Dendritic cell treated with granulocyte-macrophage colony-stimulating factor and Interleukin-4, amounts not matched to agents 40 ng/mL and 50 ng/mL, for 4 days (primary cell): ENCODE data around the gene TRAF2.
"Not testable (repeated sequence)": the region's sequence is repeated elsewhere in the genome, so short reads cannot be mapped to it uniquely, and the experiment has no call there.

ENCODE experiments used
- H3K27ac Mint-ChIP-seq: one replicate; pipeline ENCODE4 v1.8.0; 2022; ENCODE audit warnings: mild to moderate bottlenecking, mixed read lengths
- H3K27me3 Mint-ChIP-seq: one replicate; pipeline ENCODE4 v1.8.0; 2022; ENCODE audit warnings: mild to moderate bottlenecking, mixed read lengths
- H3K36me3 Mint-ChIP-seq: one replicate; pipeline ENCODE4 v1.8.0; 2022; ENCODE audit warnings: low read depth, mixed read lengths
- H3K4me1 Mint-ChIP-seq: one replicate; pipeline ENCODE4 v1.8.0; 2022; ENCODE audit warnings: low read depth, mixed read lengths
- H3K4me3 Mint-ChIP-seq: one replicate; pipeline ENCODE4 v1.8.0; 2022; ENCODE audit warnings: mild to moderate bottlenecking, moderate library complexity, mixed read lengths
- H3K9me3 Mint-ChIP-seq: one replicate; pipeline ENCODE4 v1.8.0; 2022; ENCODE audit warnings: mixed read lengths
- intact Hi-C: fragments of 100-400 bp; cut with micrococcal nuclease; formaldehyde crosslinking; loops from one replicate; pipeline ENCODE4 v1.15.0; 2022

The TRAF2 gene

DNA sequence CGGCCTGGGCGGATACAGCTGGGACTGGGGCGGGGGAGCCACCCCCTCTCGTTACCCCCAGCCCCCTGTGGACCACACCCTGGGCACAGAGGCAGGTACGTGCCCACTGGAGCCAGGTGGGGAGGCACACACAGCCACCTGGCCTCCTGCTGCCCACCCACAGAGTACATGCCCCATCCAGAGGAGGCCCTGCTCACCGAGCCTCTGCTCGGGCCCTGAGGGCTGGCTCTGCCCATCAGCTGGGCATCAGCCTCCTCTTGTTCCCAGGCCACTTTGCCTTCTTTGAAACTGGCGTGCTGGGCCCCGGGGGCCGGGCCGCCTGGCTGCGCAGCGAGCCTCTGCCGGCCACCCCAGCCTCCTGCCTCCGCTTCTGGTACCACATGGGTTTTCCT, 27.9 kb upstream of the TRAF2 start:
- Mint-ChIP-seq H3K27ac (no peak overlapping the region), H3K9me3 (no peaks in the 10 kb centered on the region), H3K4me1 (no peaks in the 10 kb centered on the region), H3K36me3 (peaks cover 69% of the 10 kb centered on the region), H3K27me3 (no peaks in the 10 kb centered on the region), H3K4me3 (no peak overlapping the region)
- intact Hi-C loops: no loop called here

DNA sequence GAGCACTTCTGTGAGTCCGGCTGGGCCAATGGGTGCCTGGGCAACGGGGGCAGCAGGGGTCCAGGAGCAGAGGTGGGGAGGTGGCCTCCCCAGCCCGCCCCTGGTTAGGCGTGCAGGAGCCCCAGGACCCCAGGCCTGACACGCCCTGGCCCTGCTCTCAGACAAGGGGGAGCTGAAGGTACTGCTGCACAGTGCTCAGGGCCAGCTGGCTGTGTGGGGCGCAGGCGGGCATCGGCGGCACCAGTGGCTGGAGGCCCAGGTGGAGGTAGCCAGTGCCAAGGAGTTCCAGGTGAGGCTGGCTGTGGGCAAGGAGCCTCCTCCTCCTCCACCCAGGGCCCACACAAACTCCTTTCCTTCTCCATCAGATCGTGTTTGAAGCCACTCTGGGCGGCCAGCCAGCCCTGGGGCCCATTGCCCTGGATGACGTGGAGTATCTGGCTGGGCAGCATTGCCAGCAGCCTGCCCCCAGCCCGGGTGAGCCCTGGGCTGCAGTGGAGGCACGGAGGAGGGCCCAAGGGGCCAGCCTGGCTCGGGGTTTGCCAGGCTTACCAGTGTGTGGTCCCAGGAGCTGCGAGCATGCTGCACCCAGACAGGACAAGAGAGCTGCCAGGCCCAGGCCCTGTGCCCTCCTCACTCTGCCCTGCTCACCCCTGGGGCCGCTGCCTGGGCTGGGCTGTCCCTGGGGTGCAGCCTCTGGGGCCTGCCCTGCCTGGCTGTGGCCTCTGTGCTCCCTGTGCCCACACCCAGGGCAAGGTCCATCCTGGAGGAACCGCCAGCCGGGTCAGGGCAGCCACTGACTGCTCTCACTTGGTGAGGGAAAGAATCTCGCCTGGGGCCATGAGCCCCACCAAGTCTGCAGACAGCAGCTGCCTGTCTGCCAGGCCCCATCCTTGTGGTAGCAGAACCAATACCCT, 27.2 kb upstream of the TRAF2 start:
- H3K27me3 Mint-ChIP-seq: no peaks in the 10 kb centered on the region
- no peak overlapping the region for H3K4me3 Mint-ChIP-seq
- peaks cover 5% of the 10 kb centered on the region for H3K4me1 Mint-ChIP-seq
- H3K9me3 Mint-ChIP-seq: no peaks in the 10 kb centered on the region
- H3K27ac Mint-ChIP-seq: no peak overlapping the region
- peaks cover 76% of the 10 kb centered on the region for H3K36me3 Mint-ChIP-seq
- intact Hi-C loops: no loop called here

DNA sequence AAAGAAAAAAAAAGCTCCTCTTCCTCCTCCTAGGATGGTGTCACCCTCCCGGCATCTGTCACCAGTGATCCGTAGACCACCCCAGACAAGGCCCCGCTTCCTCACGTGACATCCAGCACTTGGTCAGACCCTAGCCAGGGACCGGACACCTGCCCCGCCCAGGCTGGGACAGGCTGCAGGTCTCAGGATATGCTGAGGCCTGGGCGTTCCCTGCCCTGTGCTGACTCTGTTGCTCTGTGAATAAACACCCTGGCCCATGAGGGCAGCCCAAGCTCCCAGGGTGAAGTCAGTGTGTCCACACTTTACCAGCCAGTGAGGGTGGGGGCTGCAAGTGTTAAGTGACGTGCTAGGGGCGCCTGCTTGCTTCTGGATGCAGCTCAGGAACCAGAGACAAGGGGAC, 25.8 kb upstream of the TRAF2 start:
- Mint-ChIP-seq H3K27me3 (no peaks in the 10 kb centered on the region), H3K36me3 (peaks cover 71% of the 10 kb centered on the region), H3K4me3 (no peak overlapping the region), H3K4me1 (peaks cover 16% of the 10 kb centered on the region), H3K9me3 (no peaks in the 10 kb centered on the region), H3K27ac (no peak overlapping the region)
- intact Hi-C loops: no loop called here

DNA sequence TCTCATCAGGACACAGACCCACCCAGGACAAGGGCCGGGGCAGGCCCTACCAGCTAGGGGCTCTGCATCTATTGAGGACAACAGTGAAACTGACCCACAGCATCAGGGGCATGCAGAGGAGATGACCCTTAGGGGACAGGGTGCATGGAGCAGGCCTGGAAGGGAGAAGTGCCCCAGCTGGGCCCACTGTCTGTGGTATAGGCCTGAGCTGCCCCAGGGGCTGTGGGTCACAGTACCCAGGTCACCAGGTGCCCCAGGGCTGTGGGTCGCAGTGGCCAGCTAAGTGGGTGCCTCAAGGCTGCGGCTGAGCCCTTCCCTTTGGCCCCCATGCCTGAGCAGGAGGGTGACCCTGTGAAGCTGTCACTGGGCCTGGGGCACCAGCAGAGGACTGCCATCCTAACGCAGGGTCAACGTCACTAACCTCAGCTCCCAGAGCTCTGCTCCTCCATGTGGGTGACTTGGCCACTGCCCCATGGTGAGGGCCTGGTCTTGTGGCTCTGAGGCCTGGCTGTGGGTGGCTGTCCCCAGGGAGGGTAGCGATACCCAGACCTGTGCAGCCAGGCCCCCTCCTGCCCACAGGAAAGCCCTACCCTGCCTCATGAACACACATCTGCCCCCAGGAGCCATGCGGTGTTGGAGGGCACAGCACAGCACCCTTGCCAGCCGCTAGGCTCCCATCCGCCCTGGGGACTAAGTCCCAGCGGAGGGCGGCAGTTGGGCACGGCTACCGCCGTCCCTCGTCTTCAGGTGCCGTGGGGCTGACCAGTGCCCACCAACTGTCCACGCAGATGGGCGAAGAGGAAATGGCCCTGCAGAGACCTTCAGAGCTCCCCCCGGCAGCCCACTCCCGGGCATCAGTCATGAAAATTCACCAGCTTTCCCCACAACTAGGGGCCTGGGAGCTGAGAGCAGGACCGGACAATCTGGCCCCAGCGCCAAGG, 25.1 kb upstream of the TRAF2 start:
- Mint-ChIP-seq H3K36me3 (peaks cover 71% of the 10 kb centered on the region), H3K27me3 (no peaks in the 10 kb centered on the region), H3K9me3 (no peaks in the 10 kb centered on the region), H3K4me3 (no peak overlapping the region), H3K27ac (no peak overlapping the region), H3K4me1 (peaks cover 16% of the 10 kb centered on the region)
- intact Hi-C loops: no loop called here

DNA sequence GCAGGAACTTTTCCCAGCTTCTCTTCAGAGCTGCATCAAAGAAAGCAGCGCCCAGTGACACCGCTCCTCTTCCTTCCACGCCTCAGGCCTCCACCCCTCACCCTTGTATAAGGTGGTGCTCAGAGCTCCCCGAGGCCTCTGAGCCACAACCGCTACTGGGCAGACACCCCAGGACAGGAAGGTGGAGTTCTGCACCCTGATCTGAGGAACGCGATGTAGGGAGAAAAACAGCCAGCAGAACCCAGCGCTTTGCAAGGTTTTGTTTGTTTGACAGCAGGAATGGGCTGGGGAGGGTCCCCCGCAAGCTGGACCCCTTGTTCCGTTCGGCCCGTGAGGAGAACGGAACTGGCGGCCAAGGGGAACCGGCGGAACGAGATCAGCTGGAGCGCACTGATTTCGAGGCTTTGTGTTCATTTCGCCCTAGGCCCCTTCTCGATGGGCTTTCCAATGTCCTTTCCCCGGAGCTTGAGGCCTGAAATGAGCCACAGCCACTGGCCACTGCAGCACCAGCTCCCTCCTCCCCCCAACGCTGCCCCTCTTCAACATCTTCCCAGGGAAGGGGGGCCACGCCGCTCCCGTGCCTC, 24.4 kb upstream of the TRAF2 start:
- Mint-ChIP-seq H3K36me3 (peaks cover 68% of the 10 kb centered on the region), H3K4me1 (peaks cover 16% of the 10 kb centered on the region), H3K4me3 (no peak overlapping the region), H3K27me3 (no peaks in the 10 kb centered on the region), H3K27ac (no peak overlapping the region), H3K9me3 (no peaks in the 10 kb centered on the region)
- intact Hi-C loops: no loop called here

DNA sequence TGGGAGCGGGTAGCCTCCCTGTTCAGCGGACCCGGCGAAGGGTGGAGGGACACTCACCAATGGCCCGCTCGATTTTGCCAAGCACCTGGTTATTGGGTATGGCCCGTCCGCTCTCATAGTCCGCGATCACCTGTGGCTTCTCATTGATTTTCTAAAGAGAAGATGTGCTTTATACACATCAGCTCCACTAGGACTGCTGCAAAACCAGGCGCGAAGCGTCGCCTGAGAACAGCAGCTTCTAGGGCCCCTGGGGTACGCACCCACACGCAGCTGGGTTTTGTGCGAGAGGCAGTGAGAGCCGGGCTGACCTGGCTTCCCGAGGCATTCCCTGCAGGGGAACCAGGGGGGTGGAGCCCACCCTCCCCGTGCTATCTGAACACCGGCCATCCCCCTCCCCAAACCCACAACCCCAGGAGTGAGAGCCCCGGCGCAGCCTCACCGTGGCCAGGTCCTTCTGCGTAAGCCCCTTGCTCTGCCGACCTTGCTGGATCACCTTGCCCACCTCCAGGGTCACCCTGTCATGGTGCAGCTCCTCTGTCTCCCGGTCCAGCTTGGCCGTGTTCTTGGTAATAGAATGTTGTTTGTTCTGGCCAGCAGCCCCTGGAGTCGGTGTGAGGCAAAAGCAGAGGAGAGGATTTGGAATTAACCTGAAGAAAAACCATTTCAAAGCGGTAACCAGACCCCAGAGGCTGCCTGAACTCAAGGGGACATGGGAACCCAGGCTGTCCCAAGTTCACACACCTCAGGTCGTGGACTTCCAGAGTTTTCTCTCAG, 23.3 kb upstream of the TRAF2 start:
- no peaks in the 10 kb centered on the region for H3K9me3 Mint-ChIP-seq
- H3K27ac Mint-ChIP-seq: no peak overlapping the region
- no peaks in the 10 kb centered on the region for H3K27me3 Mint-ChIP-seq
- no peak overlapping the region for H3K4me3 Mint-ChIP-seq
- H3K36me3 Mint-ChIP-seq: peaks cover 68% of the 10 kb centered on the region
- intact Hi-C loops: no loop called here
- H3K4me1 Mint-ChIP-seq: peaks cover 16% of the 10 kb centered on the region

DNA sequence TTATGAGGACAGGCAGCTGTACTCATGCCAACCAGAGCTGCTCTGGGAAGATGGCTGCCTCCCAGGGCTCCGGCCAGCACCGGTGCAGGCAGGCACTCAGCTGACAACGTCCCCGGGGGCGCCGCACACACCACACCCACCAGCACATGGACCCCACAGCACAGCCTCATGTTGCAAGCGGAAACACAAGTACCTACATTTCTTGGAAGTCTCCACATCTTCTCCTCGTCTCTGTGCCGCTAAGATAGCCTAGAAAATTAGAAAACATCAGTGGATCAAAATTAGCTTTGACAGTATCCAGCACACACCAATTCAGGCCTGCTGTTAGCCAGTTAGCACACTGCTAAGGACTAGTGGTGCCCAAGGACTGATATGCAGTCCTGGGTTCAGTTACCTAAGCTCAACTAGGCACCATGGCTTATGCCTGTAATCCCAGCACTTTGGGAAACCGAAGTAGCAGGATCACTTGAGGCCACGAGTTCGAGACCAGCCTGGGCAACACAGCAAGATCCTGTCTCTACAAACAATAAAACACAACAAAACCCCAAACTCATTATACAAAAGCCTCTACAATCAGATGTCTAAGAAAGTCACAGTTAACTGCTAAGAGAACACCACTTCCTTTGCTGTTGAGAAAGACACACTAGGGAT, 22.6 kb upstream of the TRAF2 start:
- H3K4me3 Mint-ChIP-seq: no peak overlapping the region
- H3K4me1 Mint-ChIP-seq: peaks cover 16% of the 10 kb centered on the region
- intact Hi-C loops: no loop called here
- H3K27ac Mint-ChIP-seq: no peak overlapping the region
- H3K9me3 Mint-ChIP-seq: no peaks in the 10 kb centered on the region
- no peaks in the 10 kb centered on the region for H3K27me3 Mint-ChIP-seq
- peaks cover 67% of the 10 kb centered on the region for H3K36me3 Mint-ChIP-seq

DNA sequence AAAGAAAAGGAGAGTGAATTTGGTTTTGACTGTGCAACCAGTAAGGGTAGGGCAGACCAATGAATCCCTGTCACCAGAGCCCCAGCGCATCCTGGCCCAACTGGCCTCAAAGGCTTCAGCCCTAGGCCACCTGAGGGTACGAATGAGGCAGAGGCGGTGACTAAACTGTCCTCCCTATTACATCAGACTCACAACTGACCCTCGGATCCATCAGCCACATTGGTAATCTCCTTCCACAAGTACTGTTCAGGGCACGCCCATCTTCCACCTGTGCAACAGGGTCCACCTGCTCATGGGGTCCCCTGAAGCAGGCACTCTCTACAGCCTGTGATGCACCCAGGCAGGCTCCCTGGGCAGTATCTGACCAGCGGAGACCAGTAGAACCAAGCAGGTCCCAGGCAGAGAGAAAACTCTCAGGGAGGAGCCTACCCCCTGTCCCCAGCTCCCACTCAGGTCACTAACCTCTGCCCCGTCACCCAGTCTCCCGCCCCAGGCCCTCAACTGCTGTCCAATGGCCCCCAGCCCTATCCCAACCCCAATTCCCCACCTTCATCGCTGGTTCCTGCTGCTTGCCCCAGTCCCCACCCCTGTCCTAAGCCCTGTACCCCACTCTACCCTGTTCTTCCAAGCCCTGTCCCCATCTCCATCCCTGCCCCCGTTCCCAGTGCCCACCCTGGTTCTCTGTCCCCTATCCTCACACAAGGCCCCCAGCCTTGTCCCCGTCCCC, 21.1 kb upstream of the TRAF2 start:
- Mint-ChIP-seq H3K4me3 (peak overlapping the region; percentile 85), H3K36me3 (peaks cover 52% of the 10 kb centered on the region), H3K9me3 (no peaks in the 10 kb centered on the region), H3K27ac (peak overlapping the region; percentile 85), H3K27me3 (no peaks in the 10 kb centered on the region), H3K4me1 (peaks cover 16% of the 10 kb centered on the region)
- intact Hi-C loops: no loop called here

DNA sequence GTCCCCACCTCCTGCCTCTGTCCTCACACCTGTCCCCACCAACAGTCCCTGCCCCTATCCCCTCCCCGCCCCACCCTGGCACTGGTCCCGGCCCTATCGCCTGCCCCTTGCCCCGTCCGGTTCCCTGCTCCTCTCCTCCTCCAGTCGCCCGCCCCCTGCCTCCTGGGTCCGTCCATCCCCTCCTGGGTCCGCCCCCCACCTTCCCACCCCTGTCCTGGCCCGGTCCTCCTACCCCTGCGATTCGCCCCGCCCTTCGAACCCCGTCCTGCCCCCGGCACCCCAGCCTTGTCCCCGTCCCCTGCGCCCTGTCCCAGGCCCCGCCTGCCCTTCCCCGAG, 20.6 kb upstream of the TRAF2 start:
- Mint-ChIP-seq H3K27me3 (no peaks in the 10 kb centered on the region), H3K4me1 (peaks cover 16% of the 10 kb centered on the region), H3K9me3 (no peaks in the 10 kb centered on the region), H3K4me3 (peak overlapping the region; percentile 85), H3K36me3 (peaks cover 47% of the 10 kb centered on the region), H3K27ac (peak overlapping the region; percentile 85)
- intact Hi-C loops: loop anchor here (1.0 to 2.0 kb wide), 2 partner anchors 18 to 21 kb away; partner anchors contain the start of gene TRAF2

DNA sequence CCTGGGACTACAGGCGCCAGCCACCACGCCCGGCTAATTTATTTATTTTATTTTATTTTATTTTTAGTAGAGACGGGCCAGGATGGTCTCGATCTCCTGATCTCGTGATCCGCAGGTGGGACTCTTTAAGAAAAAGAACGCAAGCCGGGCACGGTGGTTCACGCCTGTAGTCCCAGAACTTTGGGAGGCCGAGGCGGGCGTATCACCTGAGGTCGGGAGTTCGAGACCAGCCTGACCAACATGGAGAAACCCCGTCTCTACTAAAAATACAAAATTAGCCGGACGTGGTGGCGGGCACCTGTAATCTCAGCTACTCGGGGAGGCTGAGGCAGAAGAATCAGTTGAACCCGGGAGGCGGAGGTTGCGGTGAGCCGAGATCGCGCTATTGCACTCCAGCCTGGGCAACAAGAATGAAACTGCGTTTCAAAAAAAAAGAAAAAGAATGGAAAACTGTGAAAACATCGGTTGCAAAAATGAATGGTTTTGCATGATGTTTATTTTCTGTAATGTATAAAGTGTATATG, 19.4 kb upstream of the TRAF2 start:
- Mint-ChIP-seq H3K36me3 (peaks cover 35% of the 10 kb centered on the region), H3K4me3 (peak overlapping the region; percentile 69), H3K27ac (peak overlapping the region; percentile 85), H3K4me1 (peaks cover 16% of the 10 kb centered on the region)
- not testable (repeated sequence) for H3K9me3 Mint-ChIP-seq, H3K27me3 Mint-ChIP-seq
- intact Hi-C loops: loop anchor here (1.0 to 2.0 kb wide), 2 partner anchors 20 kb away; partner anchors contain the start of gene TRAF2

DNA sequence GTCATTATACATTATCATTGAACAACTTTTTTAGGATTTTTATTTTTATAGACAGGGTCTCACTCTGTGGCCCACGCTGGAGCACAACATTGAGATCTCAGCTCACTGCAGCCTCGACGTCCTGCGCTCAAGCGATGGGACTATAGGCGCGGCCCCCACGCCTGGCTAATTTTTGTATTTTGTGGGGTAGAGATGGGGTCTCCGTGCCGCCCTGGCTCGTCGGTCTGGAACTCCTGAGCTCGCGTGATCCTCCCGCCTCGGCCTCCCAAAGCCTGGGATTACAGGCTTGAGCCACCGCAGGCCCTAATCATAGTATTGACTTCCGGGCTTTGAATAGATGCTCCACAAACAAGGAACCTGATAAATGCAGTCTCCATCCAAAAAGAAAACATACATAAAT, 18.8 kb upstream of the TRAF2 start:
- Mint-ChIP-seq H3K27ac (no peak overlapping the region), H3K9me3 (peaks cover 6% of the 10 kb centered on the region), H3K27me3 (no peaks in the 10 kb centered on the region), H3K4me3 (no peak overlapping the region), H3K36me3 (peaks cover 29% of the 10 kb centered on the region), H3K4me1 (peaks cover 16% of the 10 kb centered on the region)
- intact Hi-C loops: loop anchor here (2.0 kb wide), 1 partner anchor 19 kb away; the partner anchor contains the start of gene TRAF2

DNA sequence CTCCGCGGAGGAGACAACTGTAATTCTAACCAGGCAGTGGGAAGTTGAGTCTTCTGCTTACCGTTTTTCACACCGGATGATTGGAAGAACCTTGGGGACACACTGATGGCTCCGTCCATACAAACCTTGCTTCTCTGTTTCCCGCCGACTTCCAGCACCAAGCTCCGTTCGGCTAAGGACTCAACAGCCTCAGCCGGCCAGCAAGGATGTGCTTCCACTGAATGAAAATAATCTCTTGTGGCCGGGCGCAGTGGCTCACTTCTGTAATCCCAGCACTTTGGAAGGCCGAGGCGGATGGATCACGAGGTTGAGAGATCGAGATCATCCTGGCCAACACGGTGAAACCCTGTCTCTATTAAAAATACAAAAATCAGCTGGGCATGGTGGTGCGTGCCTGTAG, 18.4 kb upstream of the TRAF2 start:
- Mint-ChIP-seq H3K36me3 (peaks cover 25% of the 10 kb centered on the region), H3K27me3 (no peaks in the 10 kb centered on the region), H3K9me3 (peaks cover 11% of the 10 kb centered on the region), H3K4me3 (no peak overlapping the region), H3K4me1 (peaks cover 16% of the 10 kb centered on the region), H3K27ac (no peak overlapping the region)
- intact Hi-C loops: loop anchor here (2.0 kb wide), 1 partner anchor 19 kb away; the partner anchor contains the start of gene TRAF2
